ENCODE results near the gene APC.

GRCh38 chr5:112772124-112772523 lies 34.4 kb downstream of the APC start:
- TF ChIP-seq EZH2 (IDR thresholded peaks at IDR 0.05; ENCODE audit: borderline replicate concordance, low read depth, low read length, severe bottlenecking) (no peak), CTCF (IDR thresholded peaks at IDR 0.05; ENCODE audit: extremely low read depth in 1 of 2, insufficient read depth in 1 of 2, low read depth in 1 of 2, low read length in 2 of 2) (no peak), POLR2A (IDR thresholded peaks at IDR 0.05; ENCODE audit: low read depth, low read length) (no peak), GATA2 (IDR thresholded peaks at IDR 0.05; ENCODE audit: insufficient read depth, insufficient read length, low read depth, low read length) (no peak), JUN (IDR thresholded peaks at IDR 0.05; ENCODE audit: borderline replicate concordance, insufficient read depth, insufficient read length, low read depth) (no peak), POLR2AphosphoS5 (IDR thresholded peaks at IDR 0.05; ENCODE audit: insufficient read depth, low read depth, low read length) (no peak)

All from endothelial cell of umbilical vein (primary cell).